ENCODE measurements around the gene FAHD2A. TPM values are rescaled to one million over a fixed set of nuclear protein-coding genes. Genes with fewer than 3 reads are reported as not detected.
"Not testable (repeated sequence)": the region's sequence is repeated elsewhere in the genome, so short reads cannot be mapped to it uniquely, and the experiment has no call there.

FAHD2A gene
- total RNA-seq, 1 donor from 2014 or later = 41.6 TPM

- DNase-seq (ENCODE audit: missing footprints) (peak; percentile 4), ATAC-seq (no peak)
- intact Hi-C loops (cut with DNase I) = no loop called here
Measured at GRCh38 chr2:95374451-95374920, 28.0 kb upstream of the FAHD2A start.

- no peak for ATAC-seq
- intact Hi-C loops (cut with DNase I) = no loop called here
- peak; percentile 49 for DNase-seq (ENCODE audit: missing footprints)
Measured at GRCh38 chr2:95374921-95375471, 27.5 kb upstream of the FAHD2A start.

GRCh38 chr2:95375532-95376150 lies 26.9 kb upstream of the FAHD2A start:
- no peak for ATAC-seq
- intact Hi-C loops (cut with DNase I) = no loop called here
- peak; percentile 41 for DNase-seq (ENCODE audit: missing footprints)

- no peak for ATAC-seq
- intact Hi-C loops (cut with DNase I) = no loop called here
- DNase-seq (ENCODE audit: missing footprints) = peak; percentile 37
Measured at GRCh38 chr2:95376311-95377215, 25.9 kb upstream of the FAHD2A start.

GRCh38 chr2:95377216-95378123 lies 25.0 kb upstream of the FAHD2A start:
- ATAC-seq (no peak), DNase-seq (ENCODE audit: missing footprints) (no peak)
- intact Hi-C loops (cut with DNase I) = no loop called here

- ATAC-seq; intact Hi-C loops (cut with DNase I); DNase-seq (ENCODE audit: missing footprints): not testable (repeated sequence)
Measured at GRCh38 chr2:95378281-95378680, 24.2 kb upstream of the FAHD2A start.

- intact Hi-C loops (cut with DNase I) = no loop called here
- ATAC-seq = no peak
Measured at GRCh38 chr2:95379371-95379831, 23.1 kb upstream of the FAHD2A start.

GRCh38 chr2:95380280-95380679 lies 22.2 kb upstream of the FAHD2A start:
- intact Hi-C loops (cut with DNase I) = no loop called here
- DNase-seq (ENCODE audit: missing footprints) (no peak), ATAC-seq (no peak)

More at GRCh38 chr2:95379371-95379831, 23.1 kb upstream of the FAHD2A start:
- DNase-seq (ENCODE audit: missing footprints) = no peak

GRCh38 chr2:95380731-95381130 lies 21.8 kb upstream of the FAHD2A start:
- ATAC-seq (no peak), DNase-seq (ENCODE audit: missing footprints) (no peak)
- intact Hi-C loops (cut with DNase I) = no loop called here

- no peak for ATAC-seq
- intact Hi-C loops (cut with DNase I) = no loop called here
- DNase-seq (ENCODE audit: missing footprints) = no peak
Measured at GRCh38 chr2:95381212-95382191, 21.0 kb upstream of the FAHD2A start.

- DNase-seq (ENCODE audit: missing footprints) (no peak), ATAC-seq (no peak)
- intact Hi-C loops (cut with DNase I) = no loop called here
Measured at GRCh38 chr2:95382192-95382591, 20.3 kb upstream of the FAHD2A start.

GRCh38 chr2:95382686-95383634 lies 19.5 kb upstream of the FAHD2A start:
- DNase-seq (ENCODE audit: missing footprints) = no peak
- intact Hi-C loops (cut with DNase I) = no loop called here
- no peak for ATAC-seq

- DNase-seq (ENCODE audit: missing footprints) = no peak
- no peak for ATAC-seq
- intact Hi-C loops (cut with DNase I) = no loop called here
Measured at GRCh38 chr2:95383635-95384027, 18.9 kb upstream of the FAHD2A start.

GRCh38 chr2:95384854-95385569 lies 17.5 kb upstream of the FAHD2A start:
- DNase-seq (ENCODE audit: missing footprints) = peak; percentile 35
- intact Hi-C loops (cut with DNase I) = no loop called here
- peak; percentile 65 for ATAC-seq

- ATAC-seq = no peak
- intact Hi-C loops (cut with DNase I) = no loop called here
- DNase-seq (ENCODE audit: missing footprints) = no peak
Measured at GRCh38 chr2:95385570-95385984, 16.9 kb upstream of the FAHD2A start.

- intact Hi-C loops (cut with DNase I) = no loop called here
- DNase-seq (ENCODE audit: missing footprints) (peak; percentile 14), ATAC-seq (no peak)
Measured at GRCh38 chr2:95386031-95386430, 16.5 kb upstream of the FAHD2A start.

Measured in Right ventricle myocardium inferior (tissue), 1 donor.